ELR (cell line): Measurements from ENCODE around the gene TBR1.

Source experiments
- DNase-seq: peaks from one replicate; pipeline ENCODE4 v3.0.0-alpha.2; 2015; ENCODE audit warnings: low read depth

Gene TBR1

DNA sequence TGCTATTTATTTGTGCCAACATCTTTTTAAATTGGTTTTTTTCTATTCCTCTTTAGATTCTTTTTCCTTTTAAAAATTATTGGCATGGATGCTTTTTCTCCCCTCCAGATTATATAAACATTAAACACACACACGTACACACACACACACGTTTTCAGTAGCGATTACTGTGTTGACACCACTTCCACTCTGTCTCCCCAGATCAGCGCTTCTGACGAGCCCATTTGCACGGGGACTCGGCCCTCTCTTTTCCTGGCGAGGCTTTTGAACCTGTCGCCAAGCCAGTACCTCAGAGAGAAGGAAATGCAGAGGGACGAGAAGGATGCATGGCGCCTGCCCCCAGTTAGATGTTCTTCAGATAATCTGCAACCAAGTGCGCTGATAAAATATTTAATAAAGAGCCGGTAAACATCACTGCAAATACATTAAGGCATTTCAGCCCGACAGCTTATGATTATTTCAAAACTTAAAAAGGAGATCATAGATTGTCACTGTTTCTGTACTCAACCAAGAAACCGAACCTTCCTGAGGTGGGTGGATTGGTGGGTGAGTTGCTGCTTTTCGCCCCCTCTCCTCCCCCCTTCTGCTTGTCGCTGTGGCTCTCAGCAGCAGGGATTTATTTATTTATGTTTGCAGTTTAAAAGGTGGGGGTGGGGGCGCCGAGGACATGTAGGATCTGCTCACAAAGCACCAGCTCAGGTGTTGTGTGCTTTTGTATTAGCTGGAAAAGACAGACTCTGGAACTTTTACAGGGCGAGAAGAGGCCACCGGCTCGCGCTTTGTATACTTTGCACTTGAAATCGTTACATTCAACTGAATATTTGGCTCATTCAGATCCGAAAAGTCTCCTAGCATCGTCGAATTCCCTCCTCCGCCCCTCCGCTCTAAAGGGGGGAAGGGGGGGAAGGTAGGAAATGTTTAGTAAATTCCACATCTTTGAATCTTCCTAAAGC, 787 bp upstream of the TBR1 start:
- DNase-seq, result peak; percentile 24

DNA sequence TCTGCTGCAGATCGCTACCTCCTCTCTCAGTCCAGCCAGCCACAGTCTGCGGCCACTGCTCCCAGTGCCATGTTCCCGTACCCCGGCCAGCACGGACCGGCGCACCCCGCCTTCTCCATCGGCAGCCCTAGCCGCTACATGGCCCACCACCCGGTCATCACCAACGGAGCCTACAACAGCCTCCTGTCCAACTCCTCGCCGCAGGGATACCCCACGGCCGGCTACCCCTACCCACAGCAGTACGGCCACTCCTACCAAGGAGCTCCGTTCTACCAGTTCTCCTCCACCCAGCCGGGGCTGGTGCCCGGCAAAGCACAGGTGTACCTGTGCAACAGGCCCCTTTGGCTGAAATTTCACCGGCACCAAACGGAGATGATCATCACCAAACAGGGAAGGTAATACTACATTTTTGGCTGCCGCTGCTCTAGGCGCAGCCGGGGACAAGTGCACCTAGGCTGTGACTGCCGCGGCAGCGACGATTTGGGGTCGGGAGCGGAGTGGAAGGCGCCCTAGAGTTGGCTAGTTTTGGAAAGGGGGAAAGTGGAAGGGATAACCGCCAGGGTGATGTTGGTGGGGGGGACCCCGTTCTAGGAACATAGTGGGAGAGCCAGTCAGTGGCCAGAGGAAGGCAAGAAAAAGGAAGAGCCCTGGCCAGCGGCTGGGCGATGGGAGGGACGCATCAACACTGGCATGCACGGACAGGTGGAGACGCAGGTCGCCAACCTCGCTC, 776 bp downstream of the TBR1 start:
- no peak for DNase-seq

DNA sequence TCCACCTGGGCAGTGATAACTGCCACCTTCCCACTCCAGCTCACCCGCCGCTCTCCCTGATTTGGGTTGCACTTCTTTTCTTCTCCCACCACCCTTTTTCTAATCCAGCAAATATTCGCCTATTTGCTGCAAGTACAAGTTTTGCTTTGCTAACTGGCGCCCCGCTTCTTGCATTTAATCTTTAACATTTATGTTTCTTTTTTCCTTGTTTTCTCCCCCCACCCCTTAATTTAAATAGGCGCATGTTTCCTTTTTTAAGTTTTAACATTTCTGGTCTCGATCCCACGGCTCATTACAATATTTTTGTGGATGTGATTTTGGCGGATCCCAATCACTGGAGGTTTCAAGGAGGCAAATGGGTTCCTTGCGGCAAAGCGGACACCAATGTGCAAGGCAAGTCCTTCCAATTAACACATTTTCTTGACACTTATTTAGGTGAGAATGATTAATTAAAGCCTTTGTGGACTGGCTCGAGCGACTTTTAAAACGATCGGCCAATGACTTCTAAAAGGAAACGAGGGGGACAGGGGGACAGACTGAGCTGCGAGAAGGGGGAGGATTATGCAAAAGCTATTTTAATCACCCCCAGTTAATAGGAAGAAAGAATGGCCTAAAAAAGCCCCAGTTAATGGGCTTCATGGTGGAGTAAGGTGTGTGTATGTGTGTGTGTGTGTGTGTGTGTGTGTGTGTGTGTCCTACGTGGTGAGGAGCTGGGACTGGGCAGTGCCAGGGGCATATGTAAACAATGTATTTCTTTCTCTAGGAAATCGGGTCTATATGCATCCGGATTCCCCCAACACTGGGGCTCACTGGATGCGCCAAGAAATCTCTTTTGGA, 1.6 kb downstream of the TBR1 start:
- no peak for DNase-seq

DNA sequence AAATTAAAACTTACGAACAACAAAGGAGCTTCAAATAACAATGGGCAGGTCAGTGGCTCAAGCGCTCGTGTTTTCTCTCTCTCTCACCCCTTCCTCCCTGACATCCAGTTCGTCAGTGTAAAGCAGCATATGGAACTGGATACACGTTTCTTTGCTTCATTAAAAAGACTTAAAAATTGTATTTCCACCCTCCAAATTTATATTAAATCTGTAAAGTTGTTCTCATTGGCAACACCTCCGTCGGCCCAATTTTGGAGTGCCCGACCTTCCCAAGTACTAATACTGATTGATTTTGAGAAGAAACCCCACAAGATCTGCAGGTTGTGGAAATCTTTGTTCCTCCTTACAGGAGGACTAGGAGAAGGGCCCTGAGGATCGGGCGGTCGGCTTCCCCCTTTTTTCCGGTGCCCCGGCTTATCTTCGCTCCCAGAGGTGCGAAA, 2.2 kb downstream of the TBR1 start:
- no peak for DNase-seq

DNA sequence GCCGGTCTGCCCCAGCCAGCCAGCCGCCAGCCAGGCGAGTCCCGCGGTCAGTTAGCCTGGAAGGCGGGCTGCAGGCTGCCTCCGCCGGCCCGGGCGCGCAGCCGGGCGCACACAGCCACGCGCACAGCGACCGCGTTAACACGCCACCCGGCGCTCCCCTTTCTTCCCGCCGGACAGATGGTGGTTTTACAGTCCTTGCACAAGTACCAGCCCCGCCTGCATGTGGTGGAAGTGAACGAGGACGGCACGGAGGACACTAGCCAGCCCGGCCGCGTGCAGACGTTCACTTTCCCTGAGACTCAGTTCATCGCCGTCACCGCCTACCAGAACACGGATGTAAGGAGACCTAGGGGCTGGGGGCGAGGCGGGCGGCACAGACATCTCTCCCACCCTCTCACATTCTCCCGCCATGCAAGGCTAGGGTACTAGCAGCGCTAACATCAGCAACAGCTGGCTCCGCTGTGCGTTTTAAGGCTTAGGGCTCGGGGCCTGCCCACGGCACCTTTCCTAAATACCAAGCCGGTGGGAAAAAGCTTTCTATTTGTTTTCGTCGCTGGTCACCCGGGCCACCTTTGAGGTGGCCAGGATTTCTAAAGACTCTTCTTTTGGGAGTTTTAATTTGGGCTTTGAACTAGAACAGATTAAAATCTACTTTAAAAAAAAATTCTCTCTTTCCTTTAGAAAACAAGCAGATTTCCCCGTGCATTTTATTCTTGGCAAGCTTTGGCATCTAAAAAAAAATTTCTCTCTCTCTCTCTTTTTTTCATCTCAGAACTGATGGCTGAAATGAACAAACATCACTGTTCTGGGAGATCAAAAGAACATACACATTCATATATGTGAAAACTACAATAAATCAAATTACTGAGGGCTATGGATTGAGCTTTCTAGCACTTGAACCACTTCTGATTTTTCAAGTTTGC, 2.9 kb downstream of the TBR1 start:
- DNase-seq, result peak; percentile 45

DNA sequence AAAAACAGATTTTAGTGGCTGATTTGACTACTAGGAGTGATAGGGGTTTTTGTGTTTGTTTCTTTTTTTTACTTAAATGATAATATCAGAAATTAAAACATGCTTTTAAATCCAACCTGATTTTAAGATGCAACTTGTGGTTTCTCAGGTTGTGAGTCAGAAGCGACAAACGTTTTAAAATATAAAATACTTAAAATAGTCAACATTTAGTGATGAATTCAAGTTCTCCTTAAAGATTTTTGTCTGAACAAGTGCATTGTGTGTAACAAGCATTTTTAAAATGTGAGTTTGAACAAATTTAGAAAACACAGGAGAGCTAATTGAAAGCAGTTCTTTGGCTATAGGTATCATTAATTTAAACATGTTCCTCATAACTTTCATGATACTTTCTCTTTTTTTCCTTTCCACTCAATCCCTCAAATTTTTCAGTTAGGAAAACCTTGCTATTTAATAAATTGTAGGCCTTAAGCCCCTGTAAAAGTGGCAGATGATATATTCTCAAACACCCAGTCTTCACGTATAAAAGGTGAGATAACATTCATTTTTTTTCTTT, 3.6 kb downstream of the TBR1 start:
- DNase-seq, result no peak

DNA sequence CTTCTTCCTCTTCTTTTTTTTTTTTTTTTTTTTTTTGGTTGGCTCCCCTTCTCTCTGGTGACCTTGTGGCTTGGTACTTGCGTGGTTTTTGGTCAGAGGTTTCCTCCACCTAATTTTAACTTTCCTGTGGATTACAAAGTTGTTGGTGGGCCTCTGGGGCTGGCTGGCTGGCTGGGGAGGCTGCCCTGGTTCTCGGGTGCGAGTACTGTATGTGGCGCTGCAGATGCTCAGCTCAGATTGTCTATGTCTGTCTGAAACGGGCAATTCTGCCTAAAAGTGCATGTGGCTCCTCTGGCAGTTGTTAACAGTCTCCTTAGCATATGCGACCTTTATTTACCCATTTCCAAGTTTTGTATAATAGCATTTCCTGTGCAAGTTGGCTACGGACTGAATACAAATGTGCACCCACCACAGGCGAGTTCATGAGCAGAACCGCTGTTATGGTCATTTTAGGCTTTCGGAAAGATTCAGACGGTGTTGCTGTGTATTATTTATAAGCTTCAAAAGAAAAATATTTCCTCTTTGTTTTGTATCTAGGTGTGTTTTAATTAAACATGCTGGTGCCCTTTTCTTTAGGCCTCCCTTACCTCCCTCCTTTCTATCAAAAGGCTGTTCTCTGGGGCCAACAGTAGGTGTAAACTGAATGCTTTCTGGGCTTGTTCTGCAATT, 4.4 kb downstream of the TBR1 start:
- DNase-seq, result no peak

DNA sequence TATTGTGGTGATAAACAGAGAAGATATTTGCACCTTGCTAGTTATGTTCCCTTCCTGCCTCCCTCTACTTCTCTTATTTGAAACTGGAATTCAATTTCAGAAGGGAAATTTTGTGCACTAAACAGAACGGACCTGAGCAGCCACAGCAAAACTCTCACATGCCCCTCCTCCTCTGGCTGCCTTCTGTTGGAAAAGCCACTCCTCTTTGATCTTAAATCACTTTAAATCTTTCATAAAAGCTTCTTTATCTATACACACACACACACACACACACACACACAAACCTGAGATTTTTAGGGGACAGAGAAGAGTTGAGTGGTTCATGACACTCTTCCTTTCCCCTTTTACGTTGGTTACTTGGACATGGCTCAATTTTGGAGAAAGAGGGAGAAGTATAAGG, 5.6 kb downstream of the TBR1 start:
- no peak for DNase-seq

DNA sequence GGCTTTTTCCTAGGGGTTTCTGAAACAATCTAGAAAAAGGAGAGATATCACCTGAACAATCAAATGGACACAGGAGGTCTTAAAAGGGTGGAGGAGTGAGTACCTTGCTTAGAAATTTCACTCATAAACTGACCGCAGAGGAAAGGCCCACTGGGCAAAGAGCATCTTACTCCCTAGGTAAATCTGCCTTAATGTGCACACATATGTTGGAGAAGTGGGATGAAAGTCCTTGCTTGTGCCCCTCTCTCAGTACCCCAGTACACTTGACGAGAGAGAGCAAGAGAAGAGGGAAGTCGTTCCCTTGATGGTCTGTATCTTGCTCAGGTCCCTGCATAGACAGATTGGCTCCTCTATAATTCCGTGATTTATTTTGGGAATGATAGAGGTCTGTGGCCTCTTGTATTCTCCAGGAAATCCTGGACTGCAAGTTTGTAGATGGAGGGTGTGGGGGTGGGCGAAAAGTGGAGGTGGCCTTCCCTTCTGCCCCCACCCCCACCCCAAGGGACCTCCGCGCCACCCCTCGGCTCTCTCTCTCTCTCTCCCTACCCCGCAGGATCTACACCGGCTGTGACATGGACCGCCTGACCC, 6.8 kb downstream of the TBR1 start:
- no peak for DNase-seq

DNA sequence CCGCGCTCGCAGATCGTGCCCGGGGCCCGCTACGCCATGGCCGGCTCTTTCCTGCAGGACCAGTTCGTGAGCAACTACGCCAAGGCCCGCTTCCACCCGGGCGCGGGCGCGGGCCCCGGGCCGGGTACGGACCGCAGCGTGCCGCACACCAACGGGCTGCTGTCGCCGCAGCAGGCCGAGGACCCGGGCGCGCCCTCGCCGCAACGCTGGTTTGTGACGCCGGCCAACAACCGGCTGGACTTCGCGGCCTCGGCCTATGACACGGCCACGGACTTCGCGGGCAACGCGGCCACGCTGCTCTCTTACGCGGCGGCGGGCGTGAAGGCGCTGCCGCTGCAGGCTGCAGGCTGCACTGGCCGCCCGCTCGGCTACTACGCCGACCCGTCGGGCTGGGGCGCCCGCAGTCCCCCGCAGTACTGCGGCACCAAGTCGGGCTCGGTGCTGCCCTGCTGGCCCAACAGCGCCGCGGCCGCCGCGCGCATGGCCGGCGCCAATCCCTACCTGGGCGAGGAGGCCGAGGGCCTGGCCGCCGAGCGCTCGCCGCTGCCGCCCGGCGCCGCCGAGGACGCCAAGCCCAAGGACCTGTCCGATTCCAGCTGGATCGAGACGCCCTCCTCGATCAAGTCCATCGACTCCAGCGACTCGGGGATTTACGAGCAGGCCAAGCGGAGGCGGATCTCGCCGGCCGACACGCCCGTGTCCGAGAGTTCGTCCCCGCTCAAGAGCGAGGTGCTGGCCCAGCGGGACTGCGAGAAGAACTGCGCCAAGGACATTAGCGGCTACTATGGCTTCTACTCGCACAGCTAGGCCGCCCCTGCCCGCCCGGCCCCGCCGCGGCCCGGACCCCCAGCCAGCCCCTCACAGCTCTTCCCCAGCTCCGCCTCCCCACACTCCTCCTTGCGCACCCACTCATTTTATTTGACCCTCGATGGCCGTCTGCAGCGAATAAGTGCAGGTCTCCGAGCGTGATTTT, 7.6 kb downstream of the TBR1 start:
- no peak for DNase-seq

DNA sequence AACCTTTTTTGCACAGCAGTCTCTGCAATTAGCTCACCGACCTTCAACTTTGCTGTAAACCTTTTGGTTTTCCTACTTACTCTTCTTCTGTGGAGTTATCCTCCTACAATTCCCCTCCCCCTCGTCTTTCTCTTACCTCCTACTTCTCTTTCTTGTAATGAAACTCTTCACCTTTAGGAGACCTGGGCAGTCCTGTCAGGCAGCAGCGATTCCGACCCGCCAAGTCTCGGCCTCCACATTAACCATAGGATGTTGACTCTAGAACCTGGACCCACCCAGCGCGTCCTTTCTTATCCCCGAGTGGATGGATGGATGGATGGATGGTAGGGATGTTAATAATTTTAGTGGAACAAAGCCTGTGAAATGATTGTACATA, 8.3 kb downstream of the TBR1 start:
- DNase-seq, result no peak

DNA sequence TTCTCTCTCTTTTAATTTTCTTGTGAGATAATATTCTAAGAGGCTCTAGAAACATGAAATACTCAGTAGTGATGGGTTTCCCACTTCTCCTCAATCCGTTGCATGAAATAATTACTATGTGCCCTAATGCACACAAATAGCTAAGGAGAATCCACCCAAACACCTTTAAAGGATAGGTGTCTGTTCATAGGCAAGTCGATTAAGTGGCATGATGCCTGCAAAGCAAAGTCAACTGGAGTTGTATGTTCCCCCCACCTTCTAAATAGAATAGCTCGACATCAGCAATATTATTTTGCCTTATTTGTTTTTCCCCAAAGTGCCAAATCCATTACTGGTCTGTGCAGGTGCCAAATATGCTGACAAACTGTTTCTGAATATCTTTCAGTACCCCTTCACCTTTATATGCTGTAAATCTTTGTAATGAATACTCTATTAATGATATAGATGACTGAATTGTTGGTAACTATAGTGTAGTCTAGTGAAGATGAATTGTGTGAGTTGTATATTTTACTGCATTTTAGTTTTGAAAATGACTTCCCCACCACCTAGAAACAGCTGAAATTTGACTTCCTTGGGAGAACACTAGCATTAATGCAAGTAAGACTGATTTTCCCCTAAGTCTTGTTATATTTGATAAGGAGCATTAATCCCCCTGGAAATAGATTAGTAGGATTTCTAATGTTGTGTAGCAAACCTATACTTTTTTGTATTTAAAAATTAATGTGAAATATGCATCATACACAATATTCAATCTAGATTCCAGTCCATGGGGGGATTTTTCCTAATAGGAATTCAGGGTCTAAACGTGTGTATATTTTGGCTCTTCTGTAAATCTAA, 9.0 kb downstream of the TBR1 start:
- DNase-seq, result no peak

DNA sequence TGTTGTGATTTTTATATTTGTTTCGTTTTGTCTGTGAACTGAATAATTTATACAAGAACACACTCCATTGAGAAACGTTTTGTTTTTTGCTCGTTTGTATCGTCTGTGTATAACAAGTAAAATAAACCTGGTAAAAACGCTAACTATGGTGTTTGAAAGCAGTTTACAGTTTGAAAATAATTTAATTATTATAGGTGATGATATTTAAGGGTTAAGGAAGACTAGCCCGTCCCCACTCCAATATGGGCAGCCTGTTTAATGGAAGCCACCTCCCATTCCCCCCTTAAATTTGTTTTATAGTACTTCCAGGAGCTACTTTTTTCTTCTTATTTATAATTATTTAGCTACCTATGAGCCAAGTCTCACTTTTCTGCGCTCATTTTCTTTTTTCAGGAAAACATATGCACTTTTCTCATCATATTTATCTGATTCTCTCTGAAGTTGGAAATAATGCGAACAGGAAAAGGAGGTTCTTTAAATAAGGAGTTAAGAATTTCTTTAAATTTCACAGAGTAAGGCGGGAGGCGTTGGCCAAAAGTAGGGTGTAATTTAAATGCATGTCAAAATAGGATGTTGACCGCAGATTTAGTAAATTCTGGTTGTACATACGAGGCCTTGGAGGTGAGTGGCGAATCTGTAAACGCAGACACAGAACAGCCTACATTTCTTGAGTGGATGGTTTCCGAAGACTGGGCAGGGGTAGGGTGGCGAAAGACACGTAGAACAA, 9.8 kb downstream of the TBR1 start:
- DNase-seq, result no peak

DNA sequence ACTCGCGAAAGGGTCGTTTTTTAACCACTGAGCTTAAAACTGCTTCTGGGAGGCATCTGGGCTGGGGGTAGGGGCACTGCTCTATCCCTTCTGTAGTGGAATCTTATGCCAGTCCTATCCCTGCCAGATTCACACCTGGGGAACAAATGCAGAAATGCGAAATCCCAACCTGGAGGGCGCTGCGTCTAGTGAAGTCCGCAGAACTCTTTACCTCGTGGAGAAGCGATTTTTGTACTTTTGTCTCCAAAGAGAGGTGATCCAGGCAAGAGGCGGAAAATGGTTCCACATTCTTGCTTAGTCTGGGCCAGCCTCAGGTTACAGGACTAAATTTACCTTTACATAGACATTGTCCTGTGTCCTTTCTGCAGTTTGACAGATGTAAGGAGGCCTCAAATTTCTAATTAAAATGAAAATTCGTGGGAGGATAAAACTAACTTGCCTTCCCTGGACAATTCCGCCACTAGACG, 10.4 kb downstream of the TBR1 start:
- DNase-seq, result peak; percentile 43

DNA sequence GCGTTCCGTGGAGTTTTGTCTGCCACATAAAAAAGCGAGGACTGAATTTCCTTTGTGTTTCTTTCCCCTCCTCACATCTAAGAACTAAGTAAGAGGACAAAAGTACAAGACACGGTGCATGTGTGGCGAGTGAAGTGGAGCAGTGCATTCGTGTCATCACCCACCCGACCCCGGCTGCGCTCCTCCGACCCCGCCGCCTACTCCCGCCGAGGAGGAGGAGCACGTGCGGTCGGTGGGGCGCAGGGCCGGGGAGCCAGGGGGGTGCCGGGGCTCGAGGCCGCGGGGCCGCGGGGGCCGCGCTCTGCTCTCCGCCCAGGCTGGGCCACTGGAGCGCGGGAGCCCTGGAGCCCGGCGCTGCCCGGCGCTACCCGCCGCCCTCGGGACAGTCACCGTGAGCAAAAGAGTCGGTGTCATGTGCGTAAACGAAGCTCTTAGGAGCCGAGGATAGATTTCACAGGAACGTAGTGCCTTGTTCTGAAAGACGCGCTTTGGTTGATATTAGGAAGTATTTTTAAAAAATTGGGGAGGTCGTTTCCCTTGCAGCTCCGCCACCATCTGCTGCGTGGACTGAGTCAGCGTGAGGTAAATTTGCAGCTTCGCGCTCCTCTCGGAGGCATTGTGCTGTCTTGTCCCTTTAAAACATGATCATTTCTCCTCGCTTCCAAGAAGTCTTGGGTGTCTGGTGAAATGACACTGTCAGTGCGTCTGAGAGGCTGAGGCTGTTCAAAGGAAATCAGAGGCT, 11.0 kb downstream of the TBR1 start:
- no peak for DNase-seq
